Right cardiac atrium (tissue), 5 donors: ENCODE data around the gene ZBTB12. TPM values are rescaled to one million over a fixed set of nuclear protein-coding genes. Genes with fewer than 3 reads are reported as not detected.

Experiments
- ATAC-seq, 2 donors: fragments of 200-7000 bp; cut with Tn5 transposase; one replicate each; pipeline versions ENCODE4 v1.8.0 to v1.9.1; 2020; ENCODE audit warnings: moderate library complexity in 2 of 2, mild to moderate bottlenecking in 1 of 2
- DNase-seq, 3 donors: peaks; one replicate each; pipeline ENCODE4 v3.0.0-alpha.2; 2020
- H3K27ac ChIP-seq: one replicate; pipeline ENCODE4 v1.5.1; 2013; ENCODE audit warnings: mild to moderate bottlenecking, low read length, control low read depth, moderate library complexity
- H3K27me3 ChIP-seq: one replicate; pipeline ENCODE4 v1.6.1; 2013; ENCODE audit not compliant: control insufficient read depth, insufficient read depth
- H3K4me1 ChIP-seq: one replicate; pipeline ENCODE4 v1.6.1; 2013; ENCODE audit warnings: low read length; ENCODE audit not compliant: control insufficient read depth, insufficient read depth
- H3K4me3 ChIP-seq: one replicate; pipeline ENCODE4 v1.5.1; 2013; ENCODE audit warnings: low read length, control low read depth
- H3K9me3 ChIP-seq: one replicate; pipeline ENCODE4 v1.6.1; 2013; ENCODE audit warnings: low read length; ENCODE audit not compliant: control insufficient read depth
- WGBS: extraction: QIAGEN DNeasy Blood & Tissue Kit; methylation state at CpG from one replicate; pipeline ENCODE4 v1.1.7; 2013; 5-methylcytosine and 5-hydroxymethylcytosine counted together
- intact Hi-C, 4 donors: fragments of 100-400 bp; cut with DNase I; formaldehyde crosslinking; loops; one replicate each; pipeline versions ENCODE4 v1.11.0 to v1.14.0; 2022 to 2023
- polyA plus RNA-seq: library from polyadenylated mRNA; stranded (reverse); fragments of 200-250 nt; gene quantifications from one replicate; pipeline ENCODE4 v1.2.3, GENCODE V29; 2013
- total RNA-seq, 4 donors: library from RNA; stranded (reverse); fragmentation: NEBNext Ultra II Directional; extraction: Animal tissue kit (Norgen Biotek cat#: 25700); gene quantifications; one replicate each; pipeline ENCODE4 v1.2.1, GENCODE V29; 2021
- donor health status: healthy with polysubstance abuse.
- donor health status: DM: no; HTN: yes; CAD: no.
- donor health status: DM: no; HTN: no; CAD: no.
- donor health status: DM: no; HTN: yes; CAD: no; lungs with severe emphysema.
- donor health status: DM: yes; HTN: yes; CAD: no.

The ZBTB12 gene
- total and polyA plus RNA-seq, 5 donors: 1.6 to 5.0 (median 3.0) TPM

DNA sequence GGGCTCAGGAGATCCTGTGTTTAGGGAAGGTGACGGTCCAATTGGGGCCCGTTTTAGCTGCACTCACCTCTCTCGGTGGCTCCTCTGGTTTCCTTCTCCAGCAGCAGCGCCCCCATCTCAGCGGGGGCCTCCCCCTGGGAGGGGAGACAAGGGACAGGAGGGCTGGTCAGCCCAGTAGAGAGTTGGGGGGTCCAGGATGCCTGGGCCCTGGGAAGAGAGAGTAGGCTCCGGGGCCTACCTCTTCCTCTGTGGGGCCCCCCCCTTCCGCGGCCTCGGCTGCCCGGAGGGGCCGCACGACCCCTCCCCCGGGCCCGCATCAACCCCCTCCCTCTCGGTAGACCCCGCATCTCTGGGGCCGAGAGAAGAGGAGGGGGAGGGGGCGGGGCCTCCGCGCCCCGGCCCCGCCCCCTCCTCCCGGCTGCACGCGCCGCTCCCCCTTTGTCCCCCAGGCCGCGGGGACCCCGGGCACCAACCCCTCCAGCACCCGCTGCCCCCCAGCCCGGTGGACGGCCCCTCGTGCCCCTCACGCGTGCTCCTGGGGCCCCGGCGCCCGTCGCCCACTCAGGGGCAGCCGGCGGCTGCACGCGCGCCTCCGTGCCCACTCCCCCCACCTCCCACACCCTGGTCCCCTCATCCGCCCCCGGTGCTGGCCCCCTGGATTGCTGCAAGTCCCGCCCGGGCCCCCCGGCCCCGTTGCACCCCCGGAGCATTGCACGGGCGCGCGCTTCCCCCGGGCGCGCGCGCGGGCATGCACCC is 4.9 kb downstream of the ZBTB12 start:
- intact Hi-C loops: loop anchor here in 1 of 4 donors (10.0 kb wide), 1 partner anchor 58 kb away; the partner anchor contains the start of genes NELFE and SKIC2
- Histone ChIP-seq H3K4me1 (peaks cover 9% of the 10 kb centered on the region), H3K27me3 (no peaks in the 10 kb centered on the region), H3K27ac (peak overlapping the region; percentile 56), H3K9me3 (no peaks in the 10 kb centered on the region), H3K4me3 (peak overlapping the region; percentile 98)
- WGBS: 1% methylated on average over 57 of the region's 62 CpGs
- no peak for ATAC-seq
- DNase-seq: peak in 2 of 3 donors; percentile 61 to 69

DNA sequence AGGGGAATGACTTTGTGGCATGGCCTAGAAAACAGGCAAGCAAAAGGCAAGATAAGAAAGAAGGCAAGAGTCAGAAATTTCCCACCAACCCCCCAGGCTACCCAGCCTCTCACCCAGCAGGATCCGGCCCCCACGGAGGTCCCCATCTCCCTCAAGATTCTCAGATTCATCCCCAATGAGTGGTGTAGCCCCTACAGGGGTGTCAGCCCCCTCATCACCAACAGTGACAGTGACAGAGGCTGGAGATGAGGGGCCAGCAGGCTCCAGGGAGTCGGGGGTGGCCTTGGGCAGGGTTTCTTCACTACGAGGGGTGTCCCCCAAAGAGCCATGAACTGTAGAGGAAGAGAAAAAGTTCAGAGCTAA is 5.4 kb downstream of the ZBTB12 start:
- DNase-seq (peak in 1 of 3 donors; percentile 34), ATAC-seq (no peak)
- intact Hi-C loops: loop anchor here in 1 of 4 donors (10.0 kb wide), 1 partner anchor 58 kb away; the partner anchor contains the start of genes NELFE and SKIC2
- peaks cover 9% of the 10 kb centered on the region for H3K4me1 ChIP-seq
- H3K27ac ChIP-seq: peak overlapping the region; percentile 56
- WGBS: 42% methylated on average over 4 of the region's 4 CpGs
- H3K4me3 ChIP-seq: peak overlapping the region; percentile 98
- H3K27me3 ChIP-seq: no peaks in the 10 kb centered on the region
- no peaks in the 10 kb centered on the region for H3K9me3 ChIP-seq

DNA sequence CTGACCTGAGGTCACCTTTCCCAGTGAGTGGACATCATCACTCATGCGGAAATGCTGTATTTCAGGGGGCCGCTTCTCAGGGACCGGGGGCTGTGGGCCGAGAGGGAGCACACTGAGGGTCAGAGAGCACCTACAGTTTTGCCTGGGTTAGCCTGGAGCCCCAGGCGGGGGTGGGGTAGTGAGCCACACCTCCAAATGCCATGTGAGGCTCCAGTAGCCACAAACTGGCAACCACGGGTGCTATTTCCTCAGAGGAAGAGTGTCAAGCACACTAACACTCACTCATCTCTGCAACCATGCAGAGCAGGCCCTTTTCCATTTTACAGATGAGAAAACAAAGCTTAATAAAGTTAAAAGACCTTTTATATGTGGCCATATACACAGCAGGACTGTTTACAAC is 9.1 kb downstream of the ZBTB12 start:
- DNase-seq (no peak), ATAC-seq (no peak)
- intact Hi-C loops: loop anchor here in 1 of 4 donors (10.0 kb wide), 1 partner anchor 62 kb away; the partner anchor contains the start of genes NELFE and SKIC2
- no peak overlapping the region for H3K27ac ChIP-seq
- H3K4me3 ChIP-seq: no peak overlapping the region
- H3K4me1 ChIP-seq: no peaks in the 10 kb centered on the region
- no peaks in the 10 kb centered on the region for H3K27me3 ChIP-seq
- 83% methylated on average over 6 of the region's 6 CpGs for WGBS
- H3K9me3 ChIP-seq: no peaks in the 10 kb centered on the region

DNA sequence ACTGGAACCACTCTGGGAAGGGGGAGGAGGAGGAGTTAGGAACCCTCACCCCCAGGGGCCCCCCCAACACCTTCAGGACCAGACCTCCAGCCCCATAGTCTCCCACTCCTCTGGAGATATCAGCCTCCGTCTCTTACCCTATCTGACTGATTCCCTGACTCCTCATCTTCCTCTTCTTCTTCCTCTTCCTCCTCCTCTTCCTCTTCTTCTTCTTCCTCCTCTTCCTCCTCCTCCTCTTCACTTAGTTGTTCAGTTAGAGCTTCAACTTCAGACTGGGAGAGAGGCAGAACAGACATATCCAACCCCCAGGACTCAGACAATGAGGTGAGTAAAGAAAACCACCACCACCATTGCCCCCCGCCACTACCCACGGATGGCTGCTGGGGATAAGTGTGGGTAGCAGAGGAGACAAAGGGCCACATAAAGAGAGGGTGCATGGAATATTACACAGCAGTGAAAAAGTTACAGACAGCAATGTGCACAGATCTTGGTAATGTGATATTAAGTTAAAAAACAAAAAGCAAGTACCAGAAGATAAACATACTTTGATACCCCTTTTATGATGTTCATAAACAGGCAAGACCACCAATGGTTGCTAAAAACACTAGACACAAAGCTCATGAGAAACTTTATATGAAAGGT is 12.4 kb downstream of the ZBTB12 start:
- H3K27ac ChIP-seq: no peak overlapping the region
- WGBS: 94% methylated on average over 3 of the region's 3 CpGs
- H3K27me3 ChIP-seq: no peaks in the 10 kb centered on the region
- no peak for ATAC-seq
- H3K9me3 ChIP-seq: no peaks in the 10 kb centered on the region
- H3K4me3 ChIP-seq: no peak overlapping the region
- no peaks in the 10 kb centered on the region for H3K4me1 ChIP-seq
- DNase-seq: no peak
- intact Hi-C loops: no loop called here

DNA sequence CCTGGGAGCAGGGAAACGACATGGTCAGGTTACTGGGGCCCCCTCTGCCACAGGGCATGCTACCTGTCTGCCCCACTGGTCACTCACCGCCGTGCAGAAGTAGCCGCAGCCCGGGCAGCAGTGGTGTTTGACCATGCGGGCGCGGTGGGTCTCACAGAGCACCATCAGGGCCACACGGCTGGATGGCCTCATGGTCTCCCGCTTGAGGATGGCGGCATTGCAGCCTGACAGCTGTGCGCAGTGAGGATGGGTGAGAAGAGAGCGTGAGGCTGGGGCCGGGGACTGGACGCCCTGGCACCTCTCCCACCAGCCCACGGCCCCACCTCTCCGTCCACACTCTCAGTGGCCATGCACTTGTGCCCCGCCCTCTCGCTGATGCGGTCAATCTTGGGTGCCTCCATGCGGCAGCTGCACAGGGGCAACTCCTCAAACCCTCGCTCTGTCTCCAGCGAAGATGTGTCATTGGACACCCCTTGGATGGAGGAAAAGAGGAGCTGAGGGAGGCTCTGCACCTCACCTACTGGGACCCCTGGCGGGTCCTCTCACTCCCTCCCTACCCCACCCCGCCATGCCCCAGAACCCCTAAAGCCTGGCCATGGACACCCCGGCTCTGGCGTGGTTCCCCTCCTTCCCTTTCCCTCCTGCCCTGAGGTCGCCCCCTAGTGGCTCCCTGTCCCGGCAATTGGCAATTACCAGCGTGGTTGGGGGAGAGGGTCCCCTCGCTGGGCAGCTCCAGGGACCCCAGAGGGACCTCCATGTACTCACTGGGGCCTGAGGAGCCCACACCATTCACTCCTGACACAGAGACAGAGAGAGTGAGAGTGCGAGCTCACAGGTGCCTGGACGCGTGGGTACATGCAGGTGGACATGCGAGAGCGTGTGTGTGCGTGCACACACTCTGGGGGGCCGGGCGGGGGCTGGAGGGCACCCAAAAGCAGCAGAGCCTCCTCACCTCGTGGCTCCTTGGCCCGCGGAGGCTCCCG is 13.3 kb downstream of the ZBTB12 start:
- intact Hi-C loops: no loop called here
- Histone ChIP-seq H3K9me3 (no peaks in the 10 kb centered on the region), H3K27me3 (no peaks in the 10 kb centered on the region), H3K27ac (no peak overlapping the region), H3K4me3 (no peak overlapping the region), H3K4me1 (no peaks in the 10 kb centered on the region)
- DNase-seq (peak in 2 of 3 donors; percentile 76 to 78), ATAC-seq (peak; percentile 17 to 23)
- WGBS: 85% methylated on average over 43 of the region's 43 CpGs

DNA sequence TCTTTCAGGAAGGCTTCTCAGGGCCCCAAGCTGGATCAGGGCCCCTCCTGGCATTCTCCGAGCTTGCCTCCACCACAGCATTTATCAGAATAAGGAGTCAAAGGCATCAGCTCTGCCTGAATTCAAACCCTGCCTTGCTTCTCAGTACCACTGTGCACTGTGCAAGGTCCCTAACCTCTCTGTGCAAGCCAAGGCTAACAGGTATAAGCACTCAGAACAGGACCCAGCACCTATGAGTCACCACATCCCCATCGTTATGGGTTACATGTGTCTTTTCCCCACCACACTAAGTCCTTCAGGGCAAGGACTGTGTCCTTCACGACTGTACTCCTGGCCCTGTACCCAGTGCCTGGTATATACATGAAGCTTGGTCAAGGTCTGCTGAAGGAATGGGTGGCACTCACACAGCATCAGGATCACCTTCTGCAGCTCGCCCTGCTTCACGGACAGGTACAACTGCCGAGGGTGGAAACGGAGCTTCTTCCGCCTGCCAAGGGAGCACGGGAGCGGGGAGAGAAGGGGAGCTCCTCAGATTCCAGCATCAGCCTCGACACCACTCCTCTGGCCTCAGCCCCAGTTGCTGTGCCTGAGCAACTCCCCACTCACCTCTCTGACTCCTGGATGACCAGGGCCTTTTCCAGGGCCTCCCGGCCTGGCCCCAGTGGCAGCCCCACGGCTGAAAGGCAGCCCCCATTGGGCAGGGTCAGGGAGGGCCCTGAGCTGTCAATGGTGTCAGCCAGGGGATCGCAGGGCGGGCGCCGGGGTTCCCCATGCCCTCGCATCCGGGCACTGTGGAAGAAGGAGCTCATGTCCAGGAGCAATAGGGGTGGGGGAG is 14.5 kb downstream of the ZBTB12 start:
- Histone ChIP-seq H3K27ac (no peak overlapping the region), H3K4me3 (no peak overlapping the region), H3K9me3 (no peaks in the 10 kb centered on the region), H3K4me1 (no peaks in the 10 kb centered on the region), H3K27me3 (no peaks in the 10 kb centered on the region)
- WGBS: 89% methylated on average over 19 of the region's 19 CpGs
- intact Hi-C loops: no loop called here
- ATAC-seq: no peak
- no peak for DNase-seq

DNA sequence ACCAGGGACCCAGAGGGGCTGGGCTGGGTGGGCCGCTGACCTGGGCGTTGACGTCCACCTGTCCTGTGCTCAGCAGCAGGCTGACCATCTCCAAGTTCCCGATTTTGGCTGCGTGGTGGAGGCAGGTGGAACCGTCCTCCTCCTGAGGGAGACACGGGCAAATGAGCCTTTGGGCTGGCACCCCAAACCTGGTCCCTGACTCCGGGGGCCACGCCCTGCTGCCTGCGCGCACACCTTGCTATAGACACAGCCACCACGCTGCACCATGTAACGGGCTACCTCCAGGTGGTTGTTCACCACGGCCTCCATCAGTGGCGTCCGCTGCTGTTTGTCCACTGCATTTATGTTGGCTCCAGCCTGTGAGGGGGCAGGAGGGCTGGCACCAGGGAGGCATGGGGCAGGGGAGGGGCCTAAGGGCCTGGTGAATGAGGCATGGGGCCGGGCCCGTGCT is 15.3 kb downstream of the ZBTB12 start:
- H3K27me3 ChIP-seq: no peaks in the 10 kb centered on the region
- no peak for ATAC-seq
- peak in 2 of 3 donors; percentile 40 to 56 for DNase-seq
- no peaks in the 10 kb centered on the region for H3K4me1 ChIP-seq
- no peak overlapping the region for H3K4me3 ChIP-seq
- no peak overlapping the region for H3K27ac ChIP-seq
- intact Hi-C loops: no loop called here
- H3K9me3 ChIP-seq: no peaks in the 10 kb centered on the region
- WGBS: 93% methylated on average over 18 of the region's 18 CpGs

DNA sequence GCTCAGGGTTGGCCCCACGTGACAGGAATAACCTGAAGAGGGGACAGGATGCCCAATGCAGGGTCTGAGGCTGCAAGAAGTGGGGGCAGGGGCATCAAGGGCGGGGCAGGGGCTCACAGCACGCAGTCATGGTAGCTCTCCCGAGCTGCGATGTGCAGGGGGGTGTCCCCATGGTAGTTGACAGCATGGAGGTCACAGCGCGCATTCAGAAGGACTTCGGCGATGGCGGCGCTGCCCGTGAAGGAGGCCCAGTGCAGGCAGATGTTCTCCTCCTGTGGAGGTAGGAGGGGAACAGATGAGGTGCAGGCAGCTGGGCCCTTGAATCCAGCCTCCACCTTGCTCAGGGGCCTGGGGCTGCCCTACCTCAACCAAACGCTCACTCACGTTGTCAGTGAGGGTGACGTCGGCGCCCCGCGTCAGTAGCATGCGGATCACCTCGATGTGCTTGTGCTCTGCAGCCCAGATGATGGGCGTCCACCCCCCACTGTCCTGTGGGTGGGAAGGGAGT is 17.3 kb downstream of the ZBTB12 start:
- intact Hi-C loops: no loop called here
- Histone ChIP-seq H3K9me3 (no peaks in the 10 kb centered on the region), H3K27me3 (no peaks in the 10 kb centered on the region), H3K27ac (no peak overlapping the region), H3K4me1 (no peaks in the 10 kb centered on the region), H3K4me3 (no peak overlapping the region)
- DNase-seq: peak in 2 of 3 donors; percentile 27 to 39
- no peak for ATAC-seq
- 94% methylated on average over 22 of the region's 22 CpGs for WGBS

DNA sequence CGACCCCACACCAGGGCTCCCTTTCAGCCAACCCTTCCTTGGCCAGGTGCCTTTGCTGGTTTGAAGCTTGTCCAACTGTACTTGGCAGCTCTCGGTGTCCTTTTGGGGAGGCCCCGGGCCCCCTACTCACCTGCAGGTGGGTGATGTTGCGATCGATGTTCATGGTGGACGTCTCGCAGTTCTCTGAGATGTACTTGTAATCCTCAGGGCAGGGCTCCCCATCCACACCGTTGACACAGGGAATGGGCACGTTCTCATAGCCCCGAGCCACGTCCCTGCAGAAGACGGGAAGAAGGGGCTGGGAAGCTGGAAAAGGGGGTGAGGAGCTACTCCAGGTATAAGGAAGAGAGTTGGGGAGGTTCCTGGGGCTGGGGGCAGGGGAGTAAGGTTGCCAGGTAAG is 18.2 kb downstream of the ZBTB12 start:
- intact Hi-C loops: no loop called here
- ATAC-seq: no peak
- H3K4me3 ChIP-seq: no peak overlapping the region
- DNase-seq: peak in 1 of 3 donors; percentile 12
- H3K27me3 ChIP-seq: no peaks in the 10 kb centered on the region
- H3K9me3 ChIP-seq: no peaks in the 10 kb centered on the region
- 93% methylated on average over 12 of the region's 12 CpGs for WGBS
- H3K27ac ChIP-seq: no peak overlapping the region
- H3K4me1 ChIP-seq: no peaks in the 10 kb centered on the region

DNA sequence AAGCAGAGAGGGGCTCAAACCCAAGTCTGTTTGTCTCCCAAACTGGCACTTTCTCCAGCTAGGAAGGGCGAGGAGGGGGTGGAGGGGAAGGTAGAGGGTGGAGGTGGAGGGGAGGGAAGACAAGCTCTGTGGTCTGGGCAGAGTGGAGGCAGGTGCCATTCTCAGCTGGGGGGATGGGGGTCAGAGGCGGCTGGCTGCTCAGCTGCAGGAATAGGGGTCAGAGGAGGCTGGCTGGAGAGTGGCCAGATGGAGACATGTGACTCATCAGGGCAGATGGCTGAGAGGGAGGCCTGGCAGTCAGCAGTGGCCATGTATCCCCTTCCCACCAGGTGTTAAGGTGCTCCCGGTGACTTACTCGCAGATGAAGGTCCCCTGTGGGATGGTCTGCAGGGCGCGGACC is 19.5 kb downstream of the ZBTB12 start:
- Histone ChIP-seq H3K27me3 (no peaks in the 10 kb centered on the region), H3K9me3 (no peaks in the 10 kb centered on the region), H3K4me3 (no peak overlapping the region), H3K27ac (no peak overlapping the region), H3K4me1 (no peaks in the 10 kb centered on the region)
- intact Hi-C loops: no loop called here
- ATAC-seq: no peak
- DNase-seq: peak in 1 of 3 donors; percentile 46
- 81% methylated on average over 6 of the region's 6 CpGs for WGBS
